ENCODE results near the gene GPS2.

The GPS2 gene, protein sequence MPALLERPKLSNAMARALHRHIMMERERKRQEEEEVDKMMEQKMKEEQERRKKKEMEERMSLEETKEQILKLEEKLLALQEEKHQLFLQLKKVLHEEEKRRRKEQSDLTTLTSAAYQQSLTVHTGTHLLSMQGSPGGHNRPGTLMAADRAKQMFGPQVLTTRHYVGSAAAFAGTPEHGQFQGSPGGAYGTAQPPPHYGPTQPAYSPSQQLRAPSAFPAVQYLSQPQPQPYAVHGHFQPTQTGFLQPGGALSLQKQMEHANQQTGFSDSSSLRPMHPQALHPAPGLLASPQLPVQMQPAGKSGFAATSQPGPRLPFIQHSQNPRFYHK

DNA sequence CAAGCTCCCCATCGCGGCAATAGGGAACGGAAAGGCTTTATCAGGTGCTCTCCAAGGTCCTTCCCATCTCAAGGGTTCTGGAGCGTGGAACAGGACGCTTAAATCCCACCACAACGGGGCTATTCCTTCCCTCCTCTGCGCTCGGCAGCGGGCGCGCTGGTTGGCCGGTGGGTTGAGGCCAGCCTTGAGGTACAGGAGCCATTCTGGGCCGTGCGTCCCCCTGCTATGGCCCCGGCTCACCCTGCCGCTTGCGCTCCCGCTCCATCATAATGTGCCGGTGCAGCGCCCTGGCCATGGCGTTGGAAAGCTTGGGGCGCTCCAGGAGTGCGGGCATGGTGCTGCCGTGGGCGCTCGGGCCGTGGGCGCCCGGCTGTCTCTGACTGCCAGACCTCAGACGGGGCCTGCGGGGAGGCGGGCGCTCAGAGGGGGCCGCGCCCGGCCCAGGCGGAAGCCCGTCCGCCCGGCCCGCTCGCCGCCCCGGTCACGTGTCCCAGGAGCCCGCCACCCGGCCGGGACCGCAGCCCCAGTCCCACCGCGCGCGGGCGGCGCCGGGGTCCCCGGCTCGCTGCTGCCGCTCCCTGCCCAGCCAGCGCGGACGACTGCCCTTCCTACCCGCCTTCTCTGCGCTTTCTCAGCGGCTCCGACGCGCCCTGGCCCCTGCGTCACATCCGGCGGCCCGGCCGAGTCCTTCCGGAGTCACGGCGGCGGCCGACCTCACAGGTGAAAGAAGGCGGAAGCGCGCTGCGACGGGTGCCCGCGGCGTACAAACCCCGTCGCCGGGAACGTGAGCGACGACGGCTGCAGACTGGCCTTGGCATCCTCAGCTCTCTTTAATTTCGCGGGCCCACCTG, at the start of gene GPS2:
Gene GPS2 (minus strand): TSS at position 642 of the 851 bp plus-strand sequence. CDS start 308 bp downstream, at position 334.
- DNase-seq (ENCODE audit: low spot score): peak; percentile 93

DNA sequence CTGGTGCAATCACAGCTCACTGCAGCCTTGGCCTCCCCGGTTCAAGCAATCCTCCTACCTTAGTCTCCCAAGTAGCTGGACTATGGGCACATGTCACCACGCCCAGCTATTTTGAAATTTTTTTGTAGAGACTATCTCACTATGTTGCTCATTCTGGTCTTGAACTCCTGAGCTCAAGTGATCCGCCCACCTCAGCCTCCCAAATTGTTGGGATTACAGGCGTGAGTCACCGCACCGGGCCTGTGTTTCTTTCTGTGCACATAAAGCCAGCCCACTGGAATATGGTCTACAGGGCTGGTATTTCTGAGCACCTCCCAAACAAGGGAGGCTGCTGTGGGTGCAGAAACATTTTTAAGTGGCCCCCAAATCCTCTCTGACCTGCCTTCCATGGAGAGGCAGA, 48.2 kb upstream of the GPS2 start:
- DNase-seq (ENCODE audit: low spot score): no peak

DNA sequence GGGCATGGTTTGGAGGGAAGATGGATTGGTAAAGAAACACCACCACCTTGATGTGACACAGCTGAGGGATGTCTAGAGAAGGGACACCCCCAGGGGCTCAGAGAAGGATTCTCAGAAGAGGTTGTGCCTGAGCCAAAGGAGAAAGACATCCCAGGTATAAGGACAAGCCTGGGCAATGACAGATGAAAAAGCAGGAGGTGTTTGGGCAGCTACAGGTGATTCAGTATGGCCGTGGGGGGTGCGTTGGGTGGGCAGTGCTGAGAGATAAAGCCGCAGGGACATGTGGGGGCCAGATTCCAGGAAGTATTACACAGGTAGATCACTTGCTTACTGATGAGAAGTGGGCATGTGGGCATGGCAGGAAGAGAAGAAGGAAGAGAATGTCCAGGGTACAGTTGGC, 46.7 kb upstream of the GPS2 start:
- DNase-seq (ENCODE audit: low spot score): no peak

DNA sequence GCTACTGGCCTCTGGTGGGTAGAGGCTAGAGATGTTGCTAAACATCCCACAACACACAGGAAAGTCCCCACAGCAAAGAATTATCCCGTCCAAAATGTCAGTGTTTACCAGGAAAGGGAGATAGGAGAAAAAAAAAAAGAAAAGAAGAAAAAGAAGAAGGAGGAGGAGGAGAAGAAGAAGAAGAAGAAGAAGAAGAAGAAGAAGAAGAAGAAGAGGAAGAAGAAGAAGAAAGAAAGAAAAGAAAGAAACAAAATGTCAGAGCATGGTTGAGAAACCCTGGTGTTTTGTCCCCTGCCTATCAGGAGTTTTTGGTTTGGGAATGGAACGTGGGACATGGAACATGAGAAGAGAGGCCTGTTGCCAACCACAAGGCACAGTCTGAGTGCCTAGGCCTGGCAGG, 42.2 kb upstream of the GPS2 start:
- DNase-seq (ENCODE audit: low spot score): no peak

DNA sequence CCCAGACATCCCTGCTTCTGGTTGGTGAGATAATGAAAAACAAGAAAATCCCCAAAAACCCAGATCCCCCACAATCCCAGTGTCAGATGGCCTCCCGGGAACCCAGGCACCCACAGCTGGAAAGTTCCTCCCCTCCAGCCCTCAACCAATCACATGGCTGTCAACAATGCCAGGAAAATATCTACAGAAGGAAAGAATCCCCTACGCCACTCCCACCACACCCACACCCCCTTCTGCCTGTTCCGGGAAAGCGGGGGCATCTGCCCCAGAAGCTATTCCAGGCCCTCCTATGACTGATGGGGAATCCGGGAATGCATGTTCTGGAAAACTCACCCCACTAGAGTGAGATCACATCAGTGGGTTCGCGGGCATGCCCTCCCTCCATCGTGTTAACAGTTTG, 41.6 kb upstream of the GPS2 start:
- no peak for DNase-seq (ENCODE audit: low spot score)

DNA sequence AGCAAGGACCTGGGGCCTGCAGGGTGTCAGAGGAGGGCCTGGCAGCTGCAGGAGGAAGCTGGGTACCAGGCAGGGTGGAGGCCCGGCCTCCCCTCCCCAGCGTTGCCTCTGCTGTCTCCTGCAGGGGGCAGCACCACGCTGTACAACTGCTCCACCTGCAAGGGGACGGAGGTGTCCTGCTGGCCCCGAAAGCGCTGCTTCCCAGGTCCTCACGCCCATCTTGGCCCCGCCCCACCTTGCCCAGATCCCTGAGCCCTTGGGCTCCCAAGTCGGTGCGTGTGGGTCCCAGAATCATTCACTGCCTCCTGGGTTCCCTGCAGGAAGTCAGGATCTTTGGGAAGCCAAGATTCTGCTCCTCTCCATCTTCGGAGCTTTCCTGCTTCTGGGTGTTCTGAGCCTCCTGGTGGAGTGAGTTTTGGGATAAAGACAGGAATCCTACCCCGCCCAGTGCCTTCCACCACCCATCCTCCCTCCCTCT, 41.0 kb upstream of the GPS2 start:
- DNase-seq (ENCODE audit: low spot score): peak; percentile 71

DNA sequence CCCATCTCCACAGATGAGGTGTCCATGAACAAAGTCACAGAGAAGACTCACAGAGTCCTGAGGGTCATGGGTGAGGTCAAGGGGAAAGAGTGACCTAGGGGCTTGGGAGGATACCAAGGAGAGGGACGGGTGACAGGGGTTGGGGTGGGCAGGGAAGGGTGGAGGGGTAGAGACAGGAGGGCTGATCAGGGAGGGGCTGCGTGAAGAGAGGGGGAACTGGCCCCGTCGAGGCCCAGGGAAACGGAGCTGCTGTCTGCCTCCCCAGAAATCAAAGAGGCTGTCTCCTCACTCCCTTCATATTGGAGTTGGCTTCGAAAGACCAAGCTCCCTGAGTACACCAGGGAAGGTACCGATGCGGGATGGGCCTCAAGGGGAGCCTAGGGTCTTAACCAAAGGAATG, 40.4 kb upstream of the GPS2 start:
- DNase-seq (ENCODE audit: low spot score): no peak

DNA sequence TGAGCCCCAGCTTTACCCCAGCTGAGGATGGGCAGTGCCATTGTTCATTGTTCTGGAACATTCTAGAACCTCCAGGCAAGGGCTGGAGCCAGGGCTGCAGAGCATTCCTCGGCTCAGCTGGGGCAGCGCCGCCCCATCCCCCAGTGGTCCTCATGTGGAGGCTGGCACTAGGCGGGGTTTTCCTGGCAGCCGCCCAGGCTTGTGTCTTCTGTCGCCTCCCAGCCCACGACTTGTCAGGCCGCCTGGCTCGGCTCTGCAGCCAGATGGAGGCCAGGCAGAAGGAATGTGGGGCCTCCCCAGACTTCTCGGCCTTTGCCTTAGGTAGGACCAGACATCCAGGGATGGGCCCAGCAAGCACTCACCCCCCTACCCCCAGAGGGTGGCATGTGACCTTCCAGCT, 39.9 kb upstream of the GPS2 start, which contains the start of gene TMEM95:
Gene TMEM95 (plus strand): TSS at position 104 of the 400 bp plus-strand sequence. CDS start 49 bp downstream, at position 153.
- no peak for DNase-seq (ENCODE audit: low spot score)

DNA sequence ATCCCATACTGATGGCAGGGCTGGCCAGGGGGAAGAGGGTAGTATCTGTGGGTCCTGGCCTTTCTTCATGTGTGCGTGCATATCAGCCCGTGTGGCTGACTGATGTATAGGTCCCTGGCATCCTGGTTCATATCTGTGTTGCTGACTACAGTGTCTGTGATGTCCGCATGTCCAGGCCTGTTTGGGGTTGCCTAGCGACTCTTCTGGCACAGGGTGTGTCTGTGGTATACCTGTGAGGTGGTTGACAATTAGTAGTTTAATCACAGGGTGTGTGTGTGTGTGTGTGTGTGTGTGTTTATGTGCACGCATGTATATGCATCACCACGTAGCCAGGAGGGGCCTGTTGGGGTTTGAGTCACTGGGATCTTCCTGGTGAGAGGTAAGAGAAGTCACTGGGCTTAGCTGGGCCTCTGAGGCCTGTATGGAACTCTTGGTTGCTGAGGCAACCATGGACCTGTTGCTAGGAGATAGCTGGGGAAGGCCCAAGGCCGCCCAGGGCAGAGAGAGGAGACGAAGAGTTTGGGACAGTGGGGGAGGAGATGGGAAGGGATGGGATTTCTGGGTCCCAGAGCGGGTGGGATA, 39.2 kb upstream of the GPS2 start:
- DNase-seq (ENCODE audit: low spot score): no peak

DNA sequence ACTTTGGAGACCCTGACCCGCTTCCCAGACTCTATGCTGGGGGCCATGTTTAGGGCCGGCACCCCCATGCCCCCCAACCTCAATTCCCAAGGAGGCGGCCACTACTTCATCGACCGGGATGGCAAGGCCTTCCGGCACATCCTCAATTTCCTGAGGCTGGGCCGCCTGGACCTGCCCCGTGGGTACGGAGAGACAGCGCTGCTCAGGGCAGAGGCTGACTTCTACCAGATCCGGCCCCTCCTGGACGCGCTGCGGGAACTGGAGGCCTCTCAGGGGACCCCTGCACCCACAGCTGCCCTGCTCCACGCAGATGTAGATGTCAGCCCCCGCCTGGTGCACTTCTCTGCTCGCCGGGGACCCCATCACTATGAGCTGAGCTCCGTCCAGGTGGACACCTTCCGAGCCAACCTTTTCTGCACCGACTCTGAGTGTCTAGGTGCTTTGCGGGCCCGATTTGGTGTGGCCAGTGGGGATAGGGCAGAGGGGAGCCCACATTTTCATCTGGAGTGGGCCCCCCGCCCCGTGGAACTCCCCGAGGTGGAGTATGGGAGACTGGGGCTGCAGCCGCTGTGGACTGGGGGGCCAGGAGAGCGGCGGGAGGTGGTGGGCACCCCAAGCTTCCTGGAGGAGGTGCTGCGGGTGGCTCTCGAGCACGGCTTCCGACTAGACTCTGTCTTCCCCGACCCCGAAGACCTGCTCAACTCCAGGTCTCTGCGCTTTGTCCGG, 37.9 kb upstream of the GPS2 start:
- no peak for DNase-seq (ENCODE audit: low spot score)

DNA sequence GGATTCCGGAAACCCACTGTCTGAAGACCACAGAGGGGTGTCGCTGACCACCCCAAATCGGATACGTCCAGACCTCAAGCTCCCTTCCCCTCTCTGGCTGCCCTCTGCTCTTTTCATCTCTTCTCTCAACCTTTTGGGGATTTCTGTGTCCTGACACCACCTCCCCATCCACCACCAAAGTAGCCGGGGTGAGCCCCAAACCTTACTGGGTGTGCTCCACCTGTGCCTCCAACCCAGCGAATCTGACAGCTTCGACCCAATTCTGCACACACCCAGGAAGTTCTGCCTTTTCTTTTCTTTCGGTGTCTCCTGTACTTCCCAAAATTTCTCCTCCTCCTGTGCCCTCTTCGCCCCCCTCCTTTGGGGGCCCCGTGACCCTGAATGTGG, 37.3 kb upstream of the GPS2 start:
- no peak for DNase-seq (ENCODE audit: low spot score)

DNA sequence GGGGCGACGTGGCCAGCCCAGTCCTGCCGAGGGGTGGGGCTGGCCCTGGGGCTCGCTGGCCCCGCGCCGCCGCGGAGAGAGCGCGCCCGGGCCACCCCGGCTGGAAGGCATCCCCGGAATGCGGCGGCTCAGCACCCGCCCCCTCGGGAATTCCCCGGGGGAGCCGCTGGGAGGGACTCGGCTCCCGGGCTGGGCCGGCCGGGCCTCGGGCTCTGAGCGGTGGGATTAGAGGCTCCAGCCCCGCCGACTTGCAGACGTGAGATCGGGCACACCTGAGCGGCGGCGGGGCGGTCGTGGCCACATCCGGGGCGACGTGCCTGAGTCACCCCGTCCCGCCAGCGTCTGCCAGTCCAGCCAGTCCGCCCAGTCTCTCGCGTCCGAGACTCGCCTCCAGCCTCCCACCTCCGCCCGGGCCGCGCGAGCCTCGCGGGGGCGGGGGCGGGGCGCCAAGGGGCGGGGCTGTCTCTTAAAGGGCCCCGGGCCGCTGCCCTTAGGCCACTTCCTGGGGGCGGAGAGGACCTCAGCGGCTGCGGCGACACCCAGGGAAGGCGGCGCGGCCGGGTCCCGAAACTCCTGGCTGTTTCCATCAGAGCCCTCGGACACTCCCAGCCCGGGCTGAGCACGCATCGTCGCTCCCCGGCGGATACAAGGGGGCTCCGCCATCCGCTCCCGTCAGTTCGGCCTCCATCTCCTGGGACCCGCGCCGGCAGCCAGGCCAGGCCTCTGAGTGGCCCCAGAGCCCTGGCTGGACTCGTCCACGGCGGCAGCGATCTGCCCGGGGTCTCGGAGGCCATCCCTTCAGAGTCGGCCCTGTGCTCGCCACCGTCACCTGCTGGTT, 36.7 kb upstream of the GPS2 start, which contains the start of gene KCTD11:
Gene KCTD11 (plus strand): TSS at position 498 of the 838 bp plus-strand sequence.
- peak; percentile 97 for DNase-seq (ENCODE audit: low spot score)

DNA sequence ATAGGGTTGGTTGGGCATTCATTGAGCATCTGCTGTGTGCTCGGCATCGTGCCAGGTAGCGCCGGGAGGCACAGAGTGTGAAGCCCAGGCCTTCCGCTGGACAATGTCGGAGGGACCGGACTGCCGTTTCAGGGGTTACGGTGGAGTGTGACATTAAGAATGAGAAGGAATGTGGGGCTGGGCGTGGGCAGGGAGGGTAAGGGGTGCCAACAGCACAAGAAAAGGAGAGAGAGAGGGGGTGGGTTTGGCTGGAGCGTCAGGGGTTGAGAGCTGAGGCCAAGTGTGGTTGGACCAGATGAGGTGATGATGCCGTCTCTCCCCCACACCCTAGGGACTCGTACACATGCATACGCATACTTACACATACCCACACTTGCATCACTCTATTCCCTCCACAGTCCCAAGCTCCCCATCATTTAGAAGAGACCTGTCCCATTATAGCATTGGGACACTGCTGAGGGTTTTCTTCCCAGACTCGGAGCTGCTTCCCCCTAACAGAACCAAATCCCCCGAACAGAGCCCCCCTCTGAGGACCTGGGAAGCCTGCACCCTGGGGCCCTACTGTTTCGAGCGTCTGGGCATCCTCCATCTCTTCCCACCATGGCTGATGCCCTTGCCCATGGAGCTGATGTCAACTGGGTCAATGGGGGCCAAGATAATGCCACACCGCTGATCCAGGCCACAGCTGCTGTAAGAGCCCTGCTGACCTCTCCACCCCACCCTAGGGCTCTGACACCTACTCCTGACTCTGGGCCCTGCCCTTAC, 33.5 kb upstream of the GPS2 start:
- no peak for DNase-seq (ENCODE audit: low spot score)

DNA sequence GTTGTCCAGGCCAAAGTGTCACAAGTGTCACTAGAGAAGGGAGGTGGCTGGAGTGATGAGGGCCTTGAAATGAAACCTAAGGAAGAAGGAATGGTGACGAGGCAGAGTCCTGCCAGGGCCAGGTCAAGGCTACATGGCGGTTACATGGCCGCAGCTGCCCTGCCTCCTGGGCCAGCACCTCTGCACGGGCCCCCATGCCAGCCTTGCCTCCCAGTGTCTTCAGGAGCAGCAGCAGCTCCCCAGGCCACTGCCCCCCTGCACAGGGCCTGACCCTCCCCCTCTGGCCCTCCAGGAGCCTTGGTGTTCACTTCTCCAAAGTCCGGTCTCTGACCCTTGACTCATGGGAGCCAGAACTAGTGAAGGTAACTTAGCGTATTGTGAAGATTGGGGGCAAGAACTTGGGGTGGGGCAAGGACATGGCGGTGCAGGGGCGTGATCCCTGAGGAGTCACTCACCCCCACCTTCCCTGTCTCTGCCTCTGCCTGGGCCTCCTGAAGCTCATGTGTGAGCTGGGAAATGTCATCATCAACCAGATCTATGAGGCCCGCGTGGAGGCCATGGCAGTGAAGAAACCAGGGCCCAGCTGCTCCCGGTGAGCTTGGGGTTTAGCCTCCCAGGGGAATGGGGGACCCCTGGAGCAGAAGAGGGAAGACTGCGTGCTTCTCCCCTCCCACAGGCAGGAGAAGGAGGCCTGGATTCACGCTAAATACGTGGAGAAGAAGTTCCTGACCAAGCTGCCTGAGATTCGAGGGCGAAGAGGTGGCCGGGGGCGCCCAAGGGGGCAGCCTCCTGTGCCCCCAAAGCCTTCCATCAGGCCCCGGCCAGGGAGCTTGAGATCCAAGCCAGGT, 32.7 kb upstream of the GPS2 start:
- no peak for DNase-seq (ENCODE audit: low spot score)

DNA sequence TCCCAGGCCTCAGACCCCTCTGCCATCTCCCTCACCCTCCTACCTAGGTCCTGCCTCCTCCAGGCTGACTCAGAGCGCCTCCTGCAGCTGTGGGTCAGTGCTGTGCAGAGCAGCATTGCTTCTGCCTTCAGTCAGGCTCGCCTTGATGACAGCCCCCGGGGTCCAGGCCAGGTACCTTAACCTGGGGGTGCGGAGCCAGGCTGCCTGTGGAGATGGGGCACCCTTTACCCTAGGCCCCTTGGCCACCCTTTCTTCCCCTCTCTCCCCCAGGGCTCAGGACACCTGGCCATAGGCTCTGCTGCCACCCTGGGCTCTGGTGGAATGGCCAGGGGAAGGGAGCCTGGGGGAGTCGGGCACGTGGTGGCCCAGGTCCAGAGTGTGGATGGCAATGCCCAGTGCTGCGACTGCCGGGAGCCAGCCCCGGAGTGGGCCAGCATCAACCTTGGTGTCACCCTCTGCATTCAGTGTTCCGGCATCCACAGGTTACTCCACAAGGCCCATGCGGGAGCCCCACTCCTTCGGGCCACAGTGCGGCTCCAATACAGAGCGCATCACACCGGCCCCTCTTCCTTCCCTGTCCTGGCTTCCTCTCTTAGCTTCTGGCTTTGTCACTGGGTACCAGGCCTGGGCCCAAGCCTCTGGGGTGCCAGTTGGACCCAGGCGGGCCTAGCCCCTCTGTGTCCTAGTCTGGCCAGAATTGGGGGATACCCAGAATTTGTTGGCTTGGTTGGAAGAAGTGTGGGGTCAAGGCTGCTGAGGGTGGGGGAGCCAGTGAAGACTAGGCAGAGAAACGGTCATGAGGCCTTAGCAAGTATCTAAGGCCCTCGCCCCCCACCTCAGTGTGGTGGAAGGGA, 31.8 kb upstream of the GPS2 start:
- DNase-seq (ENCODE audit: low spot score): no peak

DNA sequence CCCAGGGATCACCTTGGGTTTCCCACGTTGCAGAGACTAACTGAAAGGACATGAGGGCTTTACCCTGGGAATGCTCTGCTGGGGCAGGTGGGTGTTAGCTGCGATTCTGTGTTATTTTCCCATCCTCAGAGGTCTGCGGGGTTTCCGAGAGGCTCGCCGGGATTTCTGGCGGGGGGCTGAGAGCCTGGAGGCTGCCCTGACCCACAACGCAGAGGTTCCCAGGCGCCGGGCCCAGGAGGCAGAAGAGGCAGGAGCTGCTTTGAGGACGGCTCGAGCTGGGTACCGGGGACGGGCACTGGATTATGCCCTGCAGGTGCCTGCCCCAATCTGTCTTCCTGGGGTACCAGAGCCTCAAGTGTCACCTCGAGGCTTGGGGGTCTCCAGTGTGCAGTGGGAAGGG, 28.1 kb upstream of the GPS2 start:
- no peak for DNase-seq (ENCODE audit: low spot score)

DNA sequence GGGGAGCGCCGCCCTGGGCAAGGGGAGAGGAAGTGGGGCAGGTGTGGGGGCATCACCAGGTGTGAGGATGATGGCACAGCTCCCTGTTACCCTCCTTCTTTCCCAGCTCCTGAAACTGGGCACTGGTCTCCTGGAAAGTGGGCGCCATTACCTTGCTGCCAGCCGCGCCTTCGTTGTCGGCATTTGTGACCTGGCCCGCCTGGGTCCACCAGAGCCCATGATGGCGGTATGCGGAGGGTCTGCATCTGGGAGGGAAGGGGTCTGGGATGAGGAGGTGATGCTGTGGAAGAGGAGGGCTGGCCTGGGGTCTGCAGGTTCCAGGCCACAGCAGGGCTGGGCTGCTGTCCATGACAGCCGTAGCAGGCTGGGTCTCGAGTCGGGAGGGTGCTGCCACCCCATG, 26.7 kb upstream of the GPS2 start:
- no peak for DNase-seq (ENCODE audit: low spot score)

DNA sequence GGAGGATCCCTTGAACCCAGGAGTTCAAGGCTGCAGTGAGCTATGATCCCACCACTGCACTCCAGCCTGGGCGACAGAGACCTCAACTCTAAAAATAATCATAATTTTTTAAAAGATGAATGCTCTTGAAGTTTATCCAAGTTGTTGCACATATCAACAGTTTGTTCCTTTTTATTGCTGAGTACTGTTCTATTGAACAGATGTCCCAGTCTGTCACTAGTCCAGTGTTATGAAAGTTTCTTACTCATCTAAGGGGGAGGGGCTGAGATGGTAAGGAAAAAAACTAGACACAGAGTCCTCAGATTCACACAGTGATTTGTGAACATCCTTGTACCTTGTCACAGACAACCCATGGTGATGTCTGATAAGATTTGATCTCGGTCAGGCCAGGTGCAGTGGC, 25.0 kb upstream of the GPS2 start:
- no peak for DNase-seq (ENCODE audit: low spot score)
